ENCODE measurements around the gene MFSD12.

MFSD12 gene

GRCh38 chr19:3554254-3555083 is 2.9 kb downstream of the MFSD12 start:
- H3K27me3 ChIP-seq (ENCODE audit: control insufficient read depth, low read length) = no peaks in the 10 kb centered on the region
- peaks cover 11% of the 10 kb centered on the region; the same call in 1 of the 2 replicates for H3K36me3 ChIP-seq (ENCODE audit: control insufficient read depth, low read length)
- H3K4me2 ChIP-seq (ENCODE audit: low read length) = peak overlapping the region; percentile 95
- peak overlapping the region; percentile 51 for H3K4me3 ChIP-seq (ENCODE audit: low read length)
- peaks cover 57% of the 10 kb centered on the region for H3K4me1 ChIP-seq (ENCODE audit: control insufficient read depth, low read length)
- no peaks in the 10 kb centered on the region for H3K9me3 ChIP-seq (ENCODE audit: control insufficient read depth, insufficient read depth, low read length)
- peaks cover 17% of the 10 kb centered on the region for H3F3A ChIP-seq (ENCODE audit: control insufficient read depth, insufficient read depth)
- no peaks in the 10 kb centered on the region; the same call in 1 of the 2 replicates for H4K20me1 ChIP-seq (ENCODE audit: control insufficient read depth, insufficient read depth, low read depth, low read length)
- peak overlapping the region; percentile 81 for H3K27ac ChIP-seq (ENCODE audit: low read depth, low read length)
- TF ChIP-seq CTCF (IDR thresholded peaks at IDR 0.05; ENCODE audit: low read depth, low read length, poor library complexity, severe bottlenecking) = no peak
- no peak for TF ChIP-seq EZH2phosphoT487 (IDR thresholded peaks at IDR 0.05; ENCODE audit: borderline replicate concordance, low read length)
- peaks cover 56% of the 10 kb centered on the region for H3K79me2 ChIP-seq (ENCODE audit: control insufficient read depth, low read length)
- H3K9me2 ChIP-seq (replicated peaks; ENCODE audit: control insufficient read depth, low read length) = no peaks in the 10 kb centered on the region

- Histone ChIP-seq H3K36me3 (ENCODE audit: control insufficient read depth, low read length) (peaks cover 30% of the 10 kb centered on the region), H3K4me2 (ENCODE audit: low read length) (no peak overlapping the region), H4K20me1 (ENCODE audit: control insufficient read depth, insufficient read depth, low read depth, low read length) (peaks cover 3% of the 10 kb centered on the region; the same call in 1 of the 2 replicates), H3K79me2 (ENCODE audit: control insufficient read depth, low read length) (peaks cover 51% of the 10 kb centered on the region), H3K27ac (ENCODE audit: low read depth, low read length) (no peak overlapping the region), H3K4me1 (ENCODE audit: control insufficient read depth, low read length) (peaks cover 47% of the 10 kb centered on the region), H3F3A (ENCODE audit: control insufficient read depth, insufficient read depth) (peaks cover 17% of the 10 kb centered on the region), H3K9me3 (ENCODE audit: control insufficient read depth, insufficient read depth, low read length) (no peaks in the 10 kb centered on the region), H3K4me3 (ENCODE audit: low read length) (no peak overlapping the region), H3K9me2 (replicated peaks; ENCODE audit: control insufficient read depth, low read length) (no peaks in the 10 kb centered on the region), H3K27me3 (ENCODE audit: control insufficient read depth, low read length) (no peaks in the 10 kb centered on the region)
- TF ChIP-seq EZH2phosphoT487 (IDR thresholded peaks at IDR 0.05; ENCODE audit: borderline replicate concordance, low read length) = no peak
- TF ChIP-seq CTCF (IDR thresholded peaks at IDR 0.05; ENCODE audit: low read depth, low read length, poor library complexity, severe bottlenecking) = no peak
These were observed 5.6 kb downstream of the MFSD12 start for GRCh38 chr19:3551792-3552095.

- Histone ChIP-seq H3K4me2 (ENCODE audit: low read length) (no peak overlapping the region), H3F3A (ENCODE audit: control insufficient read depth, insufficient read depth) (peaks cover 17% of the 10 kb centered on the region), H3K4me3 (ENCODE audit: low read length) (no peak overlapping the region), H3K9me2 (replicated peaks; ENCODE audit: control insufficient read depth, low read length) (no peaks in the 10 kb centered on the region), H3K9me3 (ENCODE audit: control insufficient read depth, insufficient read depth, low read length) (no peaks in the 10 kb centered on the region), H3K27ac (ENCODE audit: low read depth, low read length) (no peak overlapping the region), H3K36me3 (ENCODE audit: control insufficient read depth, low read length) (peaks cover 34% of the 10 kb centered on the region), H3K79me2 (ENCODE audit: control insufficient read depth, low read length) (peaks cover 45% of the 10 kb centered on the region), H3K27me3 (ENCODE audit: control insufficient read depth, low read length) (no peaks in the 10 kb centered on the region), H3K4me1 (ENCODE audit: control insufficient read depth, low read length) (peaks cover 41% of the 10 kb centered on the region), H4K20me1 (ENCODE audit: control insufficient read depth, insufficient read depth, low read depth, low read length) (peaks cover 3% of the 10 kb centered on the region; the same call in 1 of the 2 replicates)
- TF ChIP-seq EZH2phosphoT487 (IDR thresholded peaks at IDR 0.05; ENCODE audit: borderline replicate concordance, low read length) (no peak), CTCF (IDR thresholded peaks at IDR 0.05; ENCODE audit: low read depth, low read length, poor library complexity, severe bottlenecking) (no peak)
These were observed 6.2 kb downstream of the MFSD12 start for GRCh38 chr19:3550947-3551791.
